Endothelial cell of umbilical vein (primary cell): ENCODE data around the gene GIMAP8. TPM values are rescaled to one million over a fixed set of nuclear protein-coding genes. Genes with fewer than 3 reads are reported as not detected.

Experiments
- BruUV-seq: library from RNA; stranded (reverse); fragments of 400-500 nt; replicated peaks from 2 replicates; lab custom pipeline; 2021; lab: Mats Ljungman, UMichigan
- CTCF ChIA-PET: fragments of 300-600, 350-600 bp; sonication (Branson Sonifier 250); formaldehyde crosslinking; loops from one replicate; lab custom pipeline; 2021; ENCODE audit warnings: antibody characterized with exemption, inconsistent platforms; lab: Charles Lee
- POLR2A ChIA-PET: fragments of 300-600, 350-600 bp; sonication (Branson Sonifier 250); formaldehyde crosslinking; loops from one replicate; lab custom pipeline; 2021; ENCODE audit warnings: antibody characterized with exemption, inconsistent platforms; lab: Charles Lee
- DNase-seq: peaks from one replicate; pipeline ENCODE4 v3.0.0-alpha.2; 2011; ENCODE audit warnings: low read depth, low spot score
- FAIRE-seq: peaks from 2 replicates; lab custom pipeline; 2011; peaks lifted over from hg19 to GRCh38; lab: Jason Lieb, UNC
- H2AFZ ChIP-seq: 2 replicates; pipeline ENCODE4 v1.6.0; 2012; ENCODE audit warnings: low read depth, low read length, control low read depth, inconsistent platforms
- H3K27ac ChIP-seq: 2 replicates; pipeline ENCODE4 v1.5.1; 2011; ENCODE audit warnings: low read depth, mild to moderate bottlenecking, control low read depth, low read length, moderate library complexity; ENCODE audit not compliant: insufficient read depth
- H3K27me3 ChIP-seq, 2 experiments: 2 replicates each; pipeline versions ENCODE4 v1.6.0 to v1.6.1; 2011; ENCODE audit warnings: low read length in 2 of 2, mixed read lengths in 1 of 2; ENCODE audit not compliant: control insufficient read depth in 2 of 2, insufficient read depth in 2 of 2
- H3K36me3 ChIP-seq, 2 experiments: 2 replicates in 1 of 2; 3 replicates in 1 of 2; pipeline ENCODE4 v1.5.1; 2011; ENCODE audit warnings: low read length in 2 of 2, mild to moderate bottlenecking in 1 of 2, moderate library complexity in 1 of 2; ENCODE audit not compliant: control insufficient read depth in 2 of 2, insufficient read depth in 2 of 2; ENCODE audit errors: extremely low read depth in 1 of 2
- H3K4me1 ChIP-seq: 3 replicates; pipeline ENCODE4 v1.5.1; 2011; ENCODE audit warnings: mild to moderate bottlenecking, low read length; ENCODE audit not compliant: control insufficient read depth, insufficient read depth; ENCODE audit errors: extremely low read depth
- H3K4me2 ChIP-seq: 2 replicates; pipeline ENCODE4 v1.6.1; 2011; ENCODE audit warnings: low read length, control low read depth, mixed read lengths; ENCODE audit not compliant: insufficient read depth
- H3K4me3 ChIP-seq, 3 experiments: fragments of 200-600 bp in 1 of 3; sonication (generic), shearing (Covaris generic) in 1 of 3; replicated peaks in 1 of 3; 2 replicates each; pipeline ENCODE4 v1.5.1; 2011 to 2016; ENCODE audit warnings: control low read depth in 3 of 3, low read length in 3 of 3, mild to moderate bottlenecking in 2 of 3, inconsistent platforms in 1 of 3, low read depth in 1 of 3, moderate library complexity in 1 of 3; ENCODE audit not compliant: insufficient read depth in 1 of 3
- H3K79me2 ChIP-seq: 2 replicates; pipeline ENCODE4 v1.6.0; 2012; ENCODE audit warnings: low read length, inconsistent platforms; ENCODE audit not compliant: control insufficient read depth, insufficient read depth
- H3K9ac ChIP-seq: replicated peaks from 2 replicates; pipeline ENCODE3; 2011; ENCODE audit warnings: low read length, control low read depth; ENCODE audit not compliant: insufficient read depth; ENCODE audit errors: extremely low read depth
- H3K9me1 ChIP-seq: replicated peaks from 3 replicates; pipeline ENCODE4 v1.6.0; 2011; ENCODE audit warnings: mild to moderate bottlenecking, low read length; ENCODE audit not compliant: control insufficient read depth, insufficient read depth; ENCODE audit errors: extremely low read depth
- H3K9me3 ChIP-seq: replicated peaks from 2 replicates; pipeline ENCODE4 v1.5.1; 2012; ENCODE audit warnings: low read length, inconsistent platforms; ENCODE audit not compliant: control insufficient read depth, insufficient read depth
- H4K20me1 ChIP-seq: replicated peaks from 2 replicates; pipeline ENCODE3; 2011; ENCODE audit warnings: mild to moderate bottlenecking, low read length; ENCODE audit not compliant: control insufficient read depth, insufficient read depth; ENCODE audit errors: extremely low read depth
- EZH2 ChIP-seq: IDR thresholded peaks from 2 replicates; pipeline ENCODE4 v1.6.1; 2012; ENCODE audit warnings: borderline replicate concordance, low read depth, mild to moderate bottlenecking, moderate library complexity, low read length, inconsistent platforms; ENCODE audit not compliant: severe bottlenecking
- FOS ChIP-seq: IDR thresholded peaks from 2 replicates; pipeline ENCODE4 v1.6.1; 2011; ENCODE audit warnings: mild to moderate bottlenecking, low read length, moderate library complexity, borderline replicate concordance; ENCODE audit not compliant: insufficient read depth
- GATA2 ChIP-seq: IDR thresholded peaks from 2 replicates; pipeline ENCODE4 v1.7.0; 2011; ENCODE audit warnings: low read depth, mild to moderate bottlenecking, moderate library complexity, mixed read lengths, low read length; ENCODE audit not compliant: insufficient read length, insufficient read depth
- JUN ChIP-seq: IDR thresholded peaks from 2 replicates; pipeline ENCODE4 v1.6.1; 2011; ENCODE audit warnings: borderline replicate concordance, low read depth; ENCODE audit not compliant: insufficient read length, insufficient read depth
- MAX ChIP-seq: IDR thresholded peaks from 2 replicates; pipeline ENCODE4 v1.6.1; 2011; ENCODE audit not compliant: insufficient read depth, insufficient read length
- MYC ChIP-seq: IDR thresholded peaks from one replicate; pipeline ENCODE4 v1.6.1; 2011; ENCODE audit warnings: mild to moderate bottlenecking, low read depth, low read length
- POLR2A ChIP-seq: IDR thresholded peaks from 2 replicates; pipeline ENCODE4 v1.6.1; 2012; ENCODE audit warnings: low read depth, mild to moderate bottlenecking, control low read depth, low read length
- POLR2AphosphoS5 ChIP-seq: IDR thresholded peaks from 2 replicates; pipeline ENCODE4 v1.6.1; 2012; ENCODE audit warnings: low read depth, mild to moderate bottlenecking, control low read depth, low read length, moderate library complexity; ENCODE audit not compliant: insufficient read depth
- dilution Hi-C: fragments of 300-500 bp; cut with MboI; formaldehyde crosslinking; loops from one replicate; pipeline ENCODE4 v1.15.0; 2019; ENCODE audit warnings: low sequenced_read_pairs; ENCODE audit not compliant: extremely low pct_ligation_motif_present
- intact Hi-C: fragments of 100-400 bp; cut with micrococcal nuclease; formaldehyde crosslinking; loops from one replicate; pipeline ENCODE4 v1.10.0; 2022
- polyA plus RNA-seq, 4 experiments: library from polyadenylated mRNA; depleted of rRNA in 3 of 4; stranded (reverse) in 3 of 4; unstranded in 1 of 4; fragments of >200 nt; gene quantifications; 2 replicates each; pipeline versions ENCODE4 v1.2.1 to v1.2.3, GENCODE V29; 2011 to 2012; ENCODE audit warnings: missing spikeins in 1 of 4
- total RNA-seq: library from RNA; stranded (reverse); gene quantifications from 2 replicates; pipeline ENCODE4 v1.2.3, GENCODE V29; 2021
- TF ChIP-seq, protein P1 (sequence below), 2 donors: IDR thresholded peaks; 1 replicate in 1 of 2; 2 replicates in 1 of 2; pipeline ENCODE4 v1.5.1; 2011; ENCODE audit warnings: low read length in 2 of 2, mild to moderate bottlenecking in 2 of 2, moderate library complexity in 2 of 2, control low read depth in 1 of 2, inconsistent platforms in 1 of 2, low read depth in 1 of 2; ENCODE audit not compliant: insufficient read depth in 1 of 2; ENCODE audit errors: extremely low read depth in 1 of 2

Gene GIMAP8
- total and polyA plus RNA-seq, 2 donors (not counting 3 experiments of a cell fraction or from before 2014, with no cell fraction given): 32.2 to 71.8 TPM

DNA sequence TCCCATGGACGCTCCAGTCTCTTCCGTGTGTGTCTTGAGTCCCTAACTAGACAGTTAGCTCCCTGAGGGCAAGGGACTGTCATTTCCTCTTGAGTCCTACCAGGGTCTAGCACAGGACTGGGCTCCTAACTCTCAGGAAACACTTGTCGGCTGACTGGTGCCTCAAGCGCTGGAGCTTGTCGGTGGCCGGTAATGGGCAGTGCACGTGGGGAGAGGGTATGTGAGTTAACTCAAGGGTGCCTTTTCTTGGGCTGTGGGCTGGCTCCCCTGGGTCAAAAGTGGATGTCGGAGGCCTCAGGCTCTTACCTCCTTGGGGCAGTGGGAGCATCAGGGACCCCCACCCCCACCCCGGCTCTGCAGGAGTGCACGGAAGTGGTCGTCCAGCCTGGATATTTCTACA, 38.4 kb upstream of the GIMAP8 start:
- ChIA-PET CTCF (no interaction called here), POLR2A (no interaction called here)
- H3K36me3 ChIP-seq: no peaks in the 10 kb centered on the region
- no TSS peak for BruUV-seq
- H3K27me3 ChIP-seq: no peaks in the 10 kb centered on the region
- DNase-seq (no peak), FAIRE-seq (no peak)
- H3K4me2 ChIP-seq: no peak overlapping the region
- no peaks in the 10 kb centered on the region for H3K79me2 ChIP-seq
- dilution Hi-C loops (no loop called here), intact Hi-C loops (no loop called here)
- TF ChIP-seq JUN: no peak
- TF ChIP-seq, protein P1, sequence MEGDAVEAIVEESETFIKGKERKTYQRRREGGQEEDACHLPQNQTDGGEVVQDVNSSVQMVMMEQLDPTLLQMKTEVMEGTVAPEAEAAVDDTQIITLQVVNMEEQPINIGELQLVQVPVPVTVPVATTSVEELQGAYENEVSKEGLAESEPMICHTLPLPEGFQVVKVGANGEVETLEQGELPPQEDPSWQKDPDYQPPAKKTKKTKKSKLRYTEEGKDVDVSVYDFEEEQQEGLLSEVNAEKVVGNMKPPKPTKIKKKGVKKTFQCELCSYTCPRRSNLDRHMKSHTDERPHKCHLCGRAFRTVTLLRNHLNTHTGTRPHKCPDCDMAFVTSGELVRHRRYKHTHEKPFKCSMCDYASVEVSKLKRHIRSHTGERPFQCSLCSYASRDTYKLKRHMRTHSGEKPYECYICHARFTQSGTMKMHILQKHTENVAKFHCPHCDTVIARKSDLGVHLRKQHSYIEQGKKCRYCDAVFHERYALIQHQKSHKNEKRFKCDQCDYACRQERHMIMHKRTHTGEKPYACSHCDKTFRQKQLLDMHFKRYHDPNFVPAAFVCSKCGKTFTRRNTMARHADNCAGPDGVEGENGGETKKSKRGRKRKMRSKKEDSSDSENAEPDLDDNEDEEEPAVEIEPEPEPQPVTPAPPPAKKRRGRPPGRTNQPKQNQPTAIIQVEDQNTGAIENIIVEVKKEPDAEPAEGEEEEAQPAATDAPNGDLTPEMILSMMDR (IDR thresholded peaks at IDR 0.05; ENCODE audit: extremely low read depth in 1 of 2, insufficient read depth in 1 of 2, low read depth in 1 of 2, low read length in 2 of 2): no peak
- no peak for TF ChIP-seq FOS
- TF ChIP-seq POLR2A: no peak
- TF ChIP-seq EZH2: no peak
- no peak for TF ChIP-seq MAX
- TF ChIP-seq MYC: no peak
- no peak for TF ChIP-seq POLR2AphosphoS5
- TF ChIP-seq GATA2: no peak
- H3K9me1 ChIP-seq: no peaks in the 10 kb centered on the region
- no peak overlapping the region for H3K4me3 ChIP-seq
- no peaks in the 10 kb centered on the region for H3K9me3 ChIP-seq
- no peaks in the 10 kb centered on the region for H4K20me1 ChIP-seq
- no peaks in the 10 kb centered on the region for H3K4me1 ChIP-seq
- H3K9ac ChIP-seq: no peak overlapping the region
- H2AFZ ChIP-seq: no peak overlapping the region
- no peak overlapping the region for H3K27ac ChIP-seq
